HL-60/S4 treated with retinoic acid at 250 ng/mL for 4 days and 3 days (cell line): ENCODE measurements around the gene COL18A1.

ENCODE experiments used
- in situ Hi-C: fragments of 300-500 bp; cut with MboI; formaldehyde crosslinking; loops from 2 replicates; pipeline ENCODE4 v1.7.0; 2022; ENCODE audit warnings: low sequenced_read_pairs

The COL18A1 gene

GRCh38 chr21:45412491-45412890 is 7.5 kb downstream of the COL18A1 start:
- in situ Hi-C loops, result no loop called here

GRCh38 chr21:45412909-45413611 is 8.1 kb downstream of the COL18A1 start:
- in situ Hi-C loops, result no loop called here

- in situ Hi-C loops, result no loop called here
Observed at GRCh38 chr21:45413922-45414321, 9.0 kb downstream of the COL18A1 start.

- in situ Hi-C loops, result no loop called here
Observed at GRCh38 chr21:45414396-45415187, 9.6 kb downstream of the COL18A1 start.

GRCh38 chr21:45415188-45415942 is 10.4 kb downstream of the COL18A1 start:
- in situ Hi-C loops, result no loop called here

- in situ Hi-C loops, result no loop called here
Observed at GRCh38 chr21:45415943-45416611, 11.1 kb downstream of the COL18A1 start.

GRCh38 chr21:45416620-45417019 is 11.7 kb downstream of the COL18A1 start:
- in situ Hi-C loops, result no loop called here

- in situ Hi-C loops, result no loop called here
Observed at GRCh38 chr21:45417256-45417950, 12.4 kb downstream of the COL18A1 start.

GRCh38 chr21:45417951-45418300 is 13.0 kb downstream of the COL18A1 start:
- in situ Hi-C loops, result no loop called here

- in situ Hi-C loops, result no loop called here
Observed at GRCh38 chr21:45418301-45419071, 13.5 kb downstream of the COL18A1 start.

- in situ Hi-C loops, result no loop called here
Observed at GRCh38 chr21:45419162-45419561, 14.2 kb downstream of the COL18A1 start.

GRCh38 chr21:45420061-45421041 is 15.4 kb downstream of the COL18A1 start:
- in situ Hi-C loops, result no loop called here

- in situ Hi-C loops, result no loop called here
Observed at GRCh38 chr21:45421071-45421845, 16.3 kb downstream of the COL18A1 start.

- in situ Hi-C loops, result no loop called here
Observed at GRCh38 chr21:45421846-45422775, 17.1 kb downstream of the COL18A1 start.

GRCh38 chr21:45423201-45423955 is 18.4 kb downstream of the COL18A1 start:
- in situ Hi-C loops, result no loop called here
